Large intestine (tissue), 3 donors: ENCODE results near the gene PMVK. TPM values are rescaled to one million over a fixed set of nuclear protein-coding genes. Genes with fewer than 3 reads are reported as not detected.
A peak's percentile ranks its signal among the peaks of the same experiment; 100 is the strongest.
"Not testable (repeated sequence)": the region's sequence is repeated elsewhere in the genome, so short reads cannot be mapped to it uniquely, and the experiment has no call there.

Experiments used
- DNase-seq, 2 donors: peaks; one replicate each; pipeline versions ENCODE4 v3.0.0 to v3.0.0-alpha.2; 2013
- H3K27ac ChIP-seq: one replicate; pipeline ENCODE4 v1.5.1; 2013; ENCODE audit warnings: low read length
- H3K27me3 ChIP-seq: 2 replicates; pipeline ENCODE4 v1.6.1; 2013; ENCODE audit warnings: low read length; ENCODE audit not compliant: control insufficient read depth, insufficient read depth
- H3K36me3 ChIP-seq: 2 replicates; pipeline ENCODE4 v1.6.1; 2013; ENCODE audit warnings: low read length; ENCODE audit not compliant: control insufficient read depth, insufficient read depth
- H3K4me1 ChIP-seq: one replicate; pipeline ENCODE4 v1.6.1; 2013; ENCODE audit warnings: low read length; ENCODE audit not compliant: control insufficient read depth, insufficient read depth
- H3K4me3 ChIP-seq: one replicate; pipeline ENCODE4 v1.5.1; 2013; ENCODE audit warnings: low read length
- H3K9me3 ChIP-seq: one replicate; pipeline ENCODE4 v1.6.1; 2013; ENCODE audit warnings: mild to moderate bottlenecking, low read depth, low read length, moderate library complexity; ENCODE audit not compliant: control insufficient read depth
- WGBS: methylation state at CpG from one replicate; pipeline ENCODE4 v1.1.5; 2013; ENCODE audit warnings: low lambda C conversion rate; ENCODE audit not compliant: insufficient coverage; 5-methylcytosine and 5-hydroxymethylcytosine counted together
- polyA plus RNA-seq: library from polyadenylated mRNA; unstranded; fragments of 120-200 nt; gene quantifications from one replicate; pipeline ENCODE4 v1.2.1, GENCODE V29; 2013

PMVK gene
- polyA plus RNA-seq, 1 donor = 40.4 TPM

DNA sequence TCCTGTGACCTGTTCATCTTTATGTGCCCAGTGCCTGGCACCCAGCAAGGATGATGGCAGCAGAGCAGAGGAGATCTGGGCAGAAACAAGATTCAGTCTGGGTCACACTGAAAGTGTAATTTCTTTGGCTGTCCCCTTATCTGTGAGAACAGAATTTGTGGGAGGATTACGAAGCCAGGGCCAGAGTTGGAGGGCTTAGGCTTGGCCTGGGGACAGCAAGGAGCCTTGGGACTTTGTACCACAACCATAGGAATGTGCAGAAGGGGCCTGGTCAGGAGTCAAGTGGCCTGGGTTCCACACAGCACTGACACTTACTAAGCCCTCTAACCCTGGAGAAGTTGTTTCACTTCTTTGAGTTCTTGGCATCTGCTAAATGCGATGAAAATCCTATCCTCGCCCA lies 12.8 kb downstream of the PMVK start:
- H3K27me3 ChIP-seq = no peaks in the 10 kb centered on the region
- DNase-seq = no peak
- no peaks in the 10 kb centered on the region for H3K4me1 ChIP-seq
- no peak overlapping the region for H3K27ac ChIP-seq
- peaks cover 48% of the 10 kb centered on the region for H3K36me3 ChIP-seq
- no peaks in the 10 kb centered on the region for H3K9me3 ChIP-seq
- H3K4me3 ChIP-seq = no peak overlapping the region
- WGBS = no CpG with 5 or more reads among the region's 3 CpGs

DNA sequence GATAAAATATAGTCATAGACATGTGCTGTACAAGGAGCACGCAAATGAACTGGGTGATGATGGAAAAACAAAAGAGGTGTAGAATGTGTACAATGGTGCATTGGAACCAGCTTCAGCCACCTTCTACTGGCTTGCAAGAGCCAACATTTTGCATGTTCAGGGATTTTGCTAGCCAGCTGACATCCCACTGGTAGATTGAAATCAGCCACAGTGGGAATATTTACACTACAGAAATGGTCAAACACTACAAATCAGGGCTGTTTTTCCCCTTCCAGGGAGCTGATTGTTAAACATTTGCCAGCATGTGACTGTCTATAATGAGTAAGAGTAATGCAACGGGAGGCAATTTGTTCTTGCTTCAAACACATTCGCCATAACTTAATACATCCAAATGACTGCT lies 23.2 kb downstream of the PMVK start:
- Histone ChIP-seq H3K27ac (no peak overlapping the region), H3K4me3 (no peak overlapping the region), H3K27me3 (no peaks in the 10 kb centered on the region), H3K36me3 (no peaks in the 10 kb centered on the region), H3K9me3 (peaks cover 6% of the 10 kb centered on the region), H3K4me1 (no peaks in the 10 kb centered on the region)
- DNase-seq = no peak
- 100% methylated on average over 2 of the region's 3 CpGs for WGBS

DNA sequence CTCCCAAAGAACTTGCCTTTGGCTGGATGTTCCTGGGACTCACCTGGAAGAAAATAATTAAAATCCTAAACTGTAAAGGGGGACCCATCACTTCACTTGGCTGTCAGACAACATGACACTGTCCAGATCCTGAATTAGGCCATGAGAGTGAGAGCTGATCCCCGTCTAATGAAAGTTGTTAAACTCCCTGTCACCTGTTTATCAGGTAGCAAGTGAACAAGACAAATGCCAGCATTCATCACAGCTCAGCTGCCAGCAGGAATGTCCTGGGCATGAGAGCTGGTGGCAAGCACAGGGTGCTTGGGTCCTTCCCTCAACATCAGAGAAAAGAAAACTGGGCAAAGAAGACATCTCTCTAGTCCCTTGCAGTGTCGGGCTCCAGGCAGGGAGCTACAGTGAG lies 23.8 kb downstream of the PMVK start:
- WGBS = no CpG with 5 or more reads among the region's 2 CpGs
- Histone ChIP-seq H3K9me3 (peaks cover 6% of the 10 kb centered on the region), H3K36me3 (no peaks in the 10 kb centered on the region)

DNA sequence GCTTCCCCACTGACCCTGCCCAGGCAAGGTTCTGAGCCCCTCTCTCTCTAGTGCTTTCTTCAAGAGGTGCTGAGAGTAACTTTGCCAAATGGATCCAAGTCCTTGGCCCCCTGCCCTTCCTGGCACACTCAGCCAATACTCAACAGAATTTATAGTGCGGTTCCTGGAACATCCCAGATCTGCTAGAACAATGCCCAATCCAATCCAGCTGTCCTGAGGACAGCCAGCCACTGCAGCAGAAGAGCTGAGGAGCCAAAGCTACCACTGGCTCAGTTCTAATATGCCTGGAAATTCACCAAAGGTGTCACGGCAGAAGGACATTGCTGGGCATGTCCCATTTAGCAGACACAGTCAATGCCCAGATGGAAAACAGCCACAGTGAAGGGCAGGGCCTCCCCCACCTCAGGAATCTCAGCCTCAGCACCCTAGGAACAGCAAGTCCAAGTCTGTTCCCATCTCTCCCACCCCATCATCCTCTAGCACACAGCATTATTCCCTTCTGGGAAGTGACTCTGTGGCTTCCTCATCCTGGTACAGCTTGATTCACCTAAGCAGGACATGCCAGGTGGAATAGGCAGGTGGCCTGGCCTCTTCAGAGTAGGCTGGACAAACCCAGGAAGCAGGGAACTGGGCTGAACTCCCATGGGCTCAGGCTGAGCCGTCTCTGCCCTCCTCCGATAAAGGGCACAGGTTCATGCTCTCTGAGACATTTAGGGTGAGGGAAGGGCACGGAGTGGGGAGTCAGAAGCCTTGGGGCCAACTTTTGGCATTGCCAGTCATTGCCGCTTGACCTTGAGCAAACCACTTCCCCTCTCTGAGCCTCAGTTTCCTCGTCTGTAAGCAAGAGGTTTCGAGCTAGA lies 24.6 kb downstream of the PMVK start:
- WGBS = no CpG with 5 or more reads among the region's 8 CpGs
- H3K9me3 ChIP-seq = peaks cover 6% of the 10 kb centered on the region
- H3K4me3 ChIP-seq = no peak overlapping the region
- no peaks in the 10 kb centered on the region for H3K4me1 ChIP-seq
- no peak for DNase-seq
- H3K27me3 ChIP-seq = no peaks in the 10 kb centered on the region
- no peaks in the 10 kb centered on the region for H3K36me3 ChIP-seq
- no peak overlapping the region for H3K27ac ChIP-seq

More for the DNA sequence above, 23.8 kb downstream of the PMVK start:
- H3K4me1 ChIP-seq = no peaks in the 10 kb centered on the region
- no peak for DNase-seq
- no peak overlapping the region for H3K4me3 ChIP-seq
- H3K27ac ChIP-seq = no peak overlapping the region
- no peaks in the 10 kb centered on the region for H3K27me3 ChIP-seq

DNA sequence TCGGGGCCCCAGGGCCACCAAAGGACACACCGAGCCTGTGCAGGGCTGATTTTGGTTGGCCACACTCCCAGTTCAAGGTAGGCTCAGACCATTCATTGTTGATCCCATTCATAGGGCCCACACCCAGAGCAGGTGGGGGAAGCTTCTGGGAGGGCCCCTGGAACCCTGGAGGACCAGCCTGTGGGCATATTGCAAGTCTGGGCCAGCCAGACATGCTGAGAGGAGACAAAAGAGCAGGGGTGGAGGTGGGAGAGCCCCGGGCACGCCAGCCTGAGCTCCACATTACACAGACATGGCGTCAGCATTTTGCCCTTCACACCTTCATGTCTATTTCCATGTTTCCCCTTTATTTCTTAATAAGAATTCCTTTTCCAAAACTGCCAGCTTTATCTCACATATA lies 25.7 kb downstream of the PMVK start:
- Histone ChIP-seq H3K4me1 (no peaks in the 10 kb centered on the region), H3K36me3 (no peaks in the 10 kb centered on the region), H3K27me3 (no peaks in the 10 kb centered on the region), H3K9me3 (peaks cover 6% of the 10 kb centered on the region), H3K27ac (no peak overlapping the region), H3K4me3 (no peak overlapping the region)
- DNase-seq = no peak
- WGBS = no CpG with 5 or more reads among the region's 5 CpGs

DNA sequence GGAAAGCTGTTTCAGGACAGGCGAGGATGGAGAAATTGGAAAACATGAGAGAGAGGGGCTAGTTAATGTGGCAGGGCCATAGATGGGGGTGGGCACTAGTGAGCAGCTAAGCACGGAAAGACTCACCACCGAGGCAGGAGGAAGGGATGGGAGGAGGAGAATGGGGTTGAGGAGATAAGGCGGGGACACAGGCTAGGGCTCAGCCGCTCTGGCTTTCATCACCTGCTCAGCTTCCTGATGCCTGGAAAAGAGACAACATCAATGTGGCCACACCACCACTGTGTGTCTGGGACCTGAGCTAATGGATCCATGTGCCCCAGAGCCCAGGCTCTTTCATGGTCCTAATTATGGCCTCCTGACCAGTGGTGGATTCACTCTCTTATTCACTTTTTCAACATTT lies 27.6 kb downstream of the PMVK start:
- no CpG with 5 or more reads among the region's 5 CpGs for WGBS
- Histone ChIP-seq H3K27me3 (no peaks in the 10 kb centered on the region), H3K4me1 (no peaks in the 10 kb centered on the region), H3K27ac (no peak overlapping the region), H3K36me3 (no peaks in the 10 kb centered on the region), H3K9me3 (peaks cover 6% of the 10 kb centered on the region), H3K4me3 (no peak overlapping the region)
- DNase-seq = no peak

DNA sequence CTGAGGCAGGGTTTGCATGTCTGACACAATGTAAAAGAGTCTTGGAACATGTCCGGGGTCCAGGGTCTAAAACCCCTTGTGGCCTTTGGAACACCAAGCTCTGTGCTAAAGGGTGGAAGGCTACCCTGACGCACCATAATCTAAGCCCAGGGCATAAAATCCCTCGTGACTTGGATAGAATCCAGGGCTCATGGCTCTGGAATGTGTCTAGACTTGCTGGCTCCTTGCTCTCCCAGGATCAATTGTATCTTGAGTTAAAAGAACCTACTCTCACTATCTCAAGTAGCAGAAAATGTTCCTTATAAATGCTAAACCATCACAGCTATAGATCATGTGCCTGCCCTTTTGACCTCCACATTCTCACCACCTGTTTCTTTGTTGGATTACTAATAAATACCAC lies 28.4 kb downstream of the PMVK start:
- H3K4me1 ChIP-seq, H3K4me3 ChIP-seq, H3K27me3 ChIP-seq, H3K27ac ChIP-seq, H3K9me3 ChIP-seq, H3K36me3 ChIP-seq, DNase-seq: not testable (repeated sequence)
- no CpG with 5 or more reads among the region's 3 CpGs for WGBS

DNA sequence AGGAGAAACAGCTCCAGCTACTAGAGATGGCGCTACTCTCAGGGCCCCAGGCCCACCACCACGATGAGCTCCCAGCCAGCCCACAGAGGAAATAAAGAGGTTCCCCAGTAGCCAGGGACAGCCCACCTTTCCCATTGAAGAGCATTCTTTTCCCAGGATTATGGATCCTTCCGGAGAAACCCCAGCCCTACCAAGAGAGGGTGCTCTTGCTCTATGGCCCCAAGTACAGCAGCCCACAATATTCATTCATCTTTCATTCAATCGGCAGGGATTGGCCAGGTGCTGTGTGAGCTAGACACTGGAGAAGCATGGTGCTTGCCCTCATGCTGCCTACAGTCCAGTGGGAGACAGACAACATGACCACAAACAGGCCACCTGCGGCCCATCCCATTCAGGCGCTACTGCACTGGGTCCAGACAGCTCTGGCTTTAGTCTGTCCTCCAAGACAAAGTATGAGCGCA lies 29.9 kb downstream of the PMVK start:
- DNase-seq = peak; percentile 18 to 19
- no peak overlapping the region for H3K4me3 ChIP-seq
- WGBS = no CpG with 5 or more reads among the region's 7 CpGs
- H3K27me3 ChIP-seq = no peaks in the 10 kb centered on the region
- no peak overlapping the region for H3K27ac ChIP-seq
- no peaks in the 10 kb centered on the region for H3K4me1 ChIP-seq
- H3K9me3 ChIP-seq = peaks cover 6% of the 10 kb centered on the region
- no peaks in the 10 kb centered on the region for H3K36me3 ChIP-seq

DNA sequence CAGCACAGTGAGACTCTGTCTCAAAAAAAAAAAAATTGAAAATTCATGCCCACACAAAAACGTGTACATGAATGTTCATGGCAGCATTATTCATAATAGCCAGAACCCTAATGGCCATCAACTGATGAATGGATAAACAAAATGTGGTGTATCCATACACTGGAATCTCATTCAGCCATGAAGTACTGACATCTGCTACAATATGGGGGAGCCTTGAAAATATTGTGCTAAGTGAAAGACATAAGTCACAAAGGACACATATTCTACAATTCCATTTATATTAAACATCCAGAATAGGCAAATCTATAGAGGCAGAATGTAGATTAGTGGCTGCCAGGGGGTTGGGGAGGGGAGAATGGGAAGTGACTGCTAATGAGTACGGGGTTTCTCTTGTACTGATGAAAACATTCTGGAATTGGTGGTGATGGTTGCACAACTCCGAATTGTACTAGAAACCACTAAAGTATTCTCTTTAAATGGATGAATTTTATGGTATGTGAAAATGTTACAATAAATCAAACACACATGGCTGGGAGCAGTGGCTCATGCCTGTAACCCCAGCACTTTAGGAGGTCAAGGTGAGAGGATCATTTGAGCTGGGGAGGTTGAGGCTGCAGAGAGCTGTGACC lies 33.5 kb downstream of the PMVK start:
- H3K4me1 ChIP-seq = no peaks in the 10 kb centered on the region
- H3K27me3 ChIP-seq = no peaks in the 10 kb centered on the region
- no CpG with 5 or more reads among the region's 3 CpGs for WGBS
- no peak for DNase-seq
- no peak overlapping the region for H3K4me3 ChIP-seq
- H3K9me3 ChIP-seq = no peaks in the 10 kb centered on the region
- H3K27ac ChIP-seq = no peak overlapping the region
- H3K36me3 ChIP-seq = no peaks in the 10 kb centered on the region

DNA sequence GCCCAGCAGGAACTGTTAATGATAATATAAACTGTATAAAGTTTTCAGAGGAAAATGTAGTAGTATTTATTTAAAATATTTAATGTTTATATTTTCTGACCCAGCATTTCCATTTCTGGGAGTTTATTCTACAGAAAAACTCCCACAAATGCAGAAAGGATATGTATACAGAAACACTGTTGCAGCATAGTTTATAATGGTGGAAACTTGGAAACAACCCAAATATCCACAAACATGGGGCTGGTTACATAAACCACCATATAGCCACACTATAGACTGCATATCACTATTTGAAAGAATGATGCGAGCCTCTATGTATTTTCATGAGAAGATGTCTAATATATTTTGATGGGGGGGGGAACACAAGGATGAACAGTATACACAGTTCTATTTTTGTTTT lies 34.9 kb downstream of the PMVK start:
- H3K36me3 ChIP-seq = no peaks in the 10 kb centered on the region
- no peak overlapping the region for H3K4me3 ChIP-seq
- no peaks in the 10 kb centered on the region for H3K4me1 ChIP-seq
- no CpG with 5 or more reads among the region's 1 CpG for WGBS
- DNase-seq = peak in 1 of 2 donors; percentile 29
- H3K9me3 ChIP-seq = no peaks in the 10 kb centered on the region
- H3K27ac ChIP-seq = no peak overlapping the region
- H3K27me3 ChIP-seq = peaks cover 2% of the 10 kb centered on the region
